Hepatocyte (in vitro differentiated cells): ENCODE data around the gene ZSWIM4. TPM values are rescaled to one million over a fixed set of nuclear protein-coding genes. Genes with fewer than 3 reads are reported as not detected.

Source experiments
- DNase-seq: peaks from one replicate; pipeline ENCODE4 v3.0.0-alpha.2; 2016; ENCODE audit warnings: low spot score
- H2AFZ ChIP-seq: fragments of 200-600 bp; sonication (generic); 2 replicates; pipeline ENCODE4 v1.6.0; 2016; ENCODE audit warnings: antibody characterized with exemption, mild to moderate bottlenecking
- H3K27ac ChIP-seq: fragments of 200-600 bp; sonication (generic); 2 replicates; pipeline ENCODE4 v1.5.1; 2016; ENCODE audit warnings: mild to moderate bottlenecking
- H3K27me3 ChIP-seq: fragments of 200-600 bp; sonication (generic); 2 replicates; pipeline ENCODE4 v1.6.1; 2016
- H3K36me3 ChIP-seq: fragments of 200-600 bp; sonication (generic); replicated peaks from 2 replicates; pipeline ENCODE4 v1.5.1; 2016; ENCODE audit warnings: low read depth; ENCODE audit not compliant: insufficient read depth
- H3K4me1 ChIP-seq: fragments of 200-600 bp; sonication (generic); 2 replicates; pipeline ENCODE4 v1.5.1; 2016; ENCODE audit warnings: mild to moderate bottlenecking, moderate library complexity; ENCODE audit not compliant: insufficient read depth
- H3K4me2 ChIP-seq: fragments of 200-600 bp; sonication (generic); 2 replicates; pipeline ENCODE4 v1.6.0; 2016
- H3K4me3 ChIP-seq: fragments of 200-600 bp; sonication (generic); 2 replicates; pipeline ENCODE4 v1.5.1; 2016; ENCODE audit warnings: mild to moderate bottlenecking
- H3K79me2 ChIP-seq: fragments of 200-600 bp; sonication (generic); 2 replicates; pipeline ENCODE4 v1.6.0; 2017; ENCODE audit warnings: mild to moderate bottlenecking
- H3K9me2 ChIP-seq: fragments of 200-600 bp; sonication (generic); replicated peaks from 2 replicates; pipeline ENCODE4 v1.6.0; 2017; ENCODE audit warnings: mild to moderate bottlenecking; ENCODE audit not compliant: insufficient read depth
- H3K9me3 ChIP-seq: fragments of 200-600 bp; sonication (generic); 2 replicates; pipeline ENCODE4 v1.5.1; 2016; ENCODE audit warnings: low read depth, mild to moderate bottlenecking
- H4K20me1 ChIP-seq: fragments of 200-600 bp; sonication (generic); 2 replicates; pipeline ENCODE4 v1.6.0; 2016; ENCODE audit warnings: mild to moderate bottlenecking; ENCODE audit not compliant: insufficient read depth, poor library complexity, severe bottlenecking
- CTCF ChIP-seq: fragments of 200-600 bp; sonication (generic); IDR thresholded peaks from 2 replicates; pipeline ENCODE4 v1.5.1; 2016; ENCODE audit warnings: antibody characterized with exemption, mild to moderate bottlenecking; ENCODE audit not compliant: poor library complexity
- EZH2 ChIP-seq: fragments of 200-600 bp; sonication (generic); IDR thresholded peaks from 2 replicates; pipeline ENCODE4 v1.6.1; 2016; ENCODE audit warnings: antibody characterized with exemption, mild to moderate bottlenecking, borderline replicate concordance
- EZH2phosphoT487 ChIP-seq: fragments of 200-600 bp; sonication (generic); IDR thresholded peaks from one replicate; pipeline ENCODE4 v1.6.1; 2018; ENCODE audit warnings: antibody characterized with exemption, mild to moderate bottlenecking, low read depth, moderate library complexity; ENCODE audit not compliant: unreplicated experiment, severe bottlenecking
- WGBS: methylation state at CpG from one replicate; pipeline ENCODE4 v1.1.6; 2016; ENCODE audit warnings: low lambda C conversion rate; ENCODE audit errors: missing lambda C conversion rate; 5-methylcytosine and 5-hydroxymethylcytosine counted together
- polyA plus RNA-seq: library from polyadenylated mRNA; unstranded; fragments of >200 nt; fragmentation: Nextera tagmentation; extraction: Ambion mirVana; gene quantifications from 2 replicates; pipeline ENCODE4 v1.2.1, GENCODE V29; 2016
- total RNA-seq: library from RNA; depleted of rRNA; stranded (reverse); fragments of >200 nt; gene quantifications from 2 replicates; pipeline ENCODE4 v1.2.3, GENCODE V29; 2014

Gene ZSWIM4
- total and polyA plus RNA-seq, 2 experiments from 2014 or later, result 3.5 to 3.7 TPM

GRCh38 chr19:13766095-13766481, 29.2 kb upstream of the ZSWIM4 start:
- WGBS, result 100% methylated on average over 3 of the region's 3 CpGs
- no peak overlapping the region for H3K4me2 ChIP-seq

GRCh38 chr19:13768510-13768909, 26.7 kb upstream of the ZSWIM4 start:
- TF ChIP-seq CTCF (no peak), EZH2phosphoT487 (no peak), EZH2 (no peak)
- DNase-seq, result no peak
- Histone ChIP-seq H4K20me1 (no peaks in the 10 kb centered on the region), H3K27ac (no peak overlapping the region), H3K36me3 (no peaks in the 10 kb centered on the region), H3K4me2 (no peak overlapping the region), H3K9me3 (no peaks in the 10 kb centered on the region), H3K27me3 (no peaks in the 10 kb centered on the region), H3K9me2 (no peaks in the 10 kb centered on the region), H2AFZ (no peak overlapping the region), H3K79me2 (peaks cover 3% of the 10 kb centered on the region), H3K4me3 (no peak overlapping the region), H3K4me1 (peaks cover 7% of the 10 kb centered on the region)
- WGBS, result 95% methylated on average over 17 of the region's 19 CpGs

More at GRCh38 chr19:13766095-13766481, 29.2 kb upstream of the ZSWIM4 start:
- Histone ChIP-seq H3K27ac (no peak overlapping the region), H3K36me3 (no peaks in the 10 kb centered on the region), H3K4me3 (no peak overlapping the region), H3K9me3 (no peaks in the 10 kb centered on the region), H3K79me2 (peaks cover 3% of the 10 kb centered on the region), H3K4me1 (peaks cover 7% of the 10 kb centered on the region), H2AFZ (no peak overlapping the region), H4K20me1 (no peaks in the 10 kb centered on the region), H3K27me3 (no peaks in the 10 kb centered on the region), H3K9me2 (no peaks in the 10 kb centered on the region)
- DNase-seq, result no peak
- TF ChIP-seq EZH2 (no peak), CTCF (no peak), EZH2phosphoT487 (no peak)

GRCh38 chr19:13770013-13770635, 25.1 kb upstream of the ZSWIM4 start:
- no peaks in the 10 kb centered on the region for H4K20me1 ChIP-seq
- H3K4me1 ChIP-seq, result peaks cover 6% of the 10 kb centered on the region
- H3K27me3 ChIP-seq, result no peaks in the 10 kb centered on the region
- no peak overlapping the region for H2AFZ ChIP-seq
- H3K9me3 ChIP-seq, result no peaks in the 10 kb centered on the region
- no peaks in the 10 kb centered on the region for H3K9me2 ChIP-seq
- no peak overlapping the region for H3K27ac ChIP-seq
- no peak overlapping the region for H3K4me2 ChIP-seq
- peaks cover 5% of the 10 kb centered on the region for H3K79me2 ChIP-seq
- WGBS, result 86% methylated on average over 16 of the region's 16 CpGs
- DNase-seq, result no peak
- no peak overlapping the region for H3K4me3 ChIP-seq
- H3K36me3 ChIP-seq, result no peaks in the 10 kb centered on the region
- no peak for TF ChIP-seq CTCF
- TF ChIP-seq EZH2, result no peak
- no peak for TF ChIP-seq EZH2phosphoT487
